Measurements from ENCODE around the gene TTC14. TPM values are rescaled to one million over a fixed set of nuclear protein-coding genes. Genes with fewer than 3 reads are reported as not detected.

The TTC14 gene
- total and polyA plus RNA-seq, 9 of the 15 experiments (the other 6 are each of a cell fraction or from before 2014, with no cell fraction given): 10.0 to 61.9 (median 27.0) TPM

DNA sequence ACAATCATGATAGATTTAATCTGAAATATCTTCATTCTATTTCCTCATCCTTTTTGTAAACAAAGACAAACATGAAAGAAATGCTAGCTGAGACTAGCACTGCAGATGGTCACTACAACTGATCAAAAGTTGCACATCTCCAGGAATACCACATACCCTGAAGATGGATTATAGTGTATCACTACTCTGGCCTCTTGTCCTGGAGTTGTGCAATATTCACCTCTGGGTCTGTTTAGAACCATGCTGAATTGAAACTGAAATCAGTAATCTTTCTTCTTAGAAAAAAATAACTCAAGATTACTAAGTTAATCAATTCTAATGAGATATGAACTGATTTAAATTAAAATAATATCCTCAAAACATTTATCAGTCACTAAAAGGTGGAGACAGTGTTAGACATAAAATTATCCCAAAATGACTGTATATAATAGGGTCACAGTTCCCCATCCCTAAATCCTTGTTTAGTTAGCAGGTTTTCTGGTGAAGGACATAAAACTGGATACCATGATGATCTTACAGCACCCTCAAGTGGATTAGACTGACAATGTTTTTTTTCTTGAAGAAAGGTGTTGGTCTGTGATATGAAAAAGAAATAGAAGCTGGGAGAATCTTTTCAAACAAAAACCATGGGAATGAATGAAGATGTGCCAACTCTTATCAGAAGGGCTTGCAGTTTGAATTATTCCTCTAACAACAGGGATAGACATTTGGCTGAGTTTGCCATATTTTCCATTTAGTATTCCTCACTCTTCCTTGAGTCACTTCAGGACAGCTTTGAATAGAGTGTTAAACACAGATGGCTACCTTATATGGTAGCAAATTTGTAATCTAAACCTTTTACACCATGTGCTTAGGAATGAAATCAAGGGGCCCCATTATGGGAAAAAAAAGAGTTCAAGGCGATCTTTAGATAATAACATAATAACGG, 7.1 kb upstream of the TTC14 start:
- H3K9ac ChIP-seq (ENCODE audit: insufficient read depth in 1 of 2, low read depth in 2 of 2, low read length in 2 of 2): no peak overlapping the region
- no peak for FAIRE-seq
- H3K9me3 ChIP-seq (replicated peaks; ENCODE audit: control insufficient read depth, insufficient read depth, low read depth, low read length): no peaks in the 10 kb centered on the region
- no peak overlapping the region for H2AFZ ChIP-seq (ENCODE audit: low read depth, low read length)
- 0% methylated on average over 2 of the region's 2 CpGs for WGBS (ENCODE audit: insufficient coverage, low coverage, missing lambda C conversion rate)
- intact Hi-C loops (cut with micrococcal nuclease): loop anchor here (1.0 to 5.0 kb wide), 2 partner anchors 666 to 828 kb away; no protein-coding TSS in a partner anchor
- no peaks in the 10 kb centered on the region for H3K79me2 ChIP-seq (ENCODE audit: control insufficient read depth, insufficient read depth, low read length)
- DNase-seq (ENCODE audit: extremely low read depth in 1 of 4, low spot score in 3 of 4): peak in 1 of 4 experiments; percentile 32
- no peaks in the 10 kb centered on the region for H3K4me1 ChIP-seq (replicated peaks in 1 of 2; ENCODE audit: control insufficient read depth in 2 of 2, insufficient read depth in 2 of 2, low read length in 2 of 2)
- CTCF ChIA-PET (ENCODE audit: low intra/inter-chr PET ratio): no interaction called here
- peak; percentile 54; the same call in 1 of the 3 replicates for ATAC-seq
- no TSS peak for BruUV-seq (replicated peaks)
- H3K27ac ChIP-seq (ENCODE audit: extremely low read depth, low read depth, low read length): no peak overlapping the region
- peaks cover 0 to 3% of the 10 kb centered on the region in 2 experiments; a peak in 1 of 5 replicates for H3K27me3 ChIP-seq (ENCODE audit: control insufficient read depth in 2 of 2, insufficient read depth in 2 of 2, low read length in 2 of 2)
- no peaks in the 10 kb centered on the region for H3K36me3 ChIP-seq (ENCODE audit: control insufficient read depth, insufficient read depth, low read length)
- POLR2A ChIA-PET: no interaction called here
- no peak overlapping the region for H3K4me3 ChIP-seq
- H3K9me1 ChIP-seq (ENCODE audit: control insufficient read depth, insufficient read depth, low read length): no peaks in the 10 kb centered on the region
- in situ Hi-C loops (cut with MboI): loop anchor here (5.0 kb wide), 1 partner anchor 668 kb away; no protein-coding TSS in a partner anchor
- no peaks in the 10 kb centered on the region for H4K20me1 ChIP-seq (replicated peaks; ENCODE audit: control insufficient read depth, insufficient read depth, low read length)
- no peak overlapping the region for H3K4me2 ChIP-seq (ENCODE audit: insufficient read depth, low read length)
- TF ChIP-seq, protein P1, sequence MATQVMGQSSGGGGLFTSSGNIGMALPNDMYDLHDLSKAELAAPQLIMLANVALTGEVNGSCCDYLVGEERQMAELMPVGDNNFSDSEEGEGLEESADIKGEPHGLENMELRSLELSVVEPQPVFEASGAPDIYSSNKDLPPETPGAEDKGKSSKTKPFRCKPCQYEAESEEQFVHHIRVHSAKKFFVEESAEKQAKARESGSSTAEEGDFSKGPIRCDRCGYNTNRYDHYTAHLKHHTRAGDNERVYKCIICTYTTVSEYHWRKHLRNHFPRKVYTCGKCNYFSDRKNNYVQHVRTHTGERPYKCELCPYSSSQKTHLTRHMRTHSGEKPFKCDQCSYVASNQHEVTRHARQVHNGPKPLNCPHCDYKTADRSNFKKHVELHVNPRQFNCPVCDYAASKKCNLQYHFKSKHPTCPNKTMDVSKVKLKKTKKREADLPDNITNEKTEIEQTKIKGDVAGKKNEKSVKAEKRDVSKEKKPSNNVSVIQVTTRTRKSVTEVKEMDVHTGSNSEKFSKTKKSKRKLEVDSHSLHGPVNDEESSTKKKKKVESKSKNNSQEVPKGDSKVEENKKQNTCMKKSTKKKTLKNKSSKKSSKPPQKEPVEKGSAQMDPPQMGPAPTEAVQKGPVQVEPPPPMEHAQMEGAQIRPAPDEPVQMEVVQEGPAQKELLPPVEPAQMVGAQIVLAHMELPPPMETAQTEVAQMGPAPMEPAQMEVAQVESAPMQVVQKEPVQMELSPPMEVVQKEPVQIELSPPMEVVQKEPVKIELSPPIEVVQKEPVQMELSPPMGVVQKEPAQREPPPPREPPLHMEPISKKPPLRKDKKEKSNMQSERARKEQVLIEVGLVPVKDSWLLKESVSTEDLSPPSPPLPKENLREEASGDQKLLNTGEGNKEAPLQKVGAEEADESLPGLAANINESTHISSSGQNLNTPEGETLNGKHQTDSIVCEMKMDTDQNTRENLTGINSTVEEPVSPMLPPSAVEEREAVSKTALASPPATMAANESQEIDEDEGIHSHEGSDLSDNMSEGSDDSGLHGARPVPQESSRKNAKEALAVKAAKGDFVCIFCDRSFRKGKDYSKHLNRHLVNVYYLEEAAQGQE (IDR thresholded peaks at IDR 0.05; ENCODE audit: borderline replicate concordance): 0 out of 2 replicates have a peak, but pooled peaks have one; percentile 17
- TF ChIP-seq, protein P1 (CRISPR knock-in tag; IDR thresholded peaks at IDR 0.05; ENCODE audit: low read depth): no peak
- no peak for TF ChIP-seq SRSF1 (IDR thresholded peaks at IDR 0.05; ENCODE audit: low read depth, low read length)
- no peak for TF ChIP-seq SPI1 (IDR thresholded peaks at IDR 0.05; ENCODE audit: borderline replicate concordance, low read depth, low read length)
- TF ChIP-seq, protein P2, sequence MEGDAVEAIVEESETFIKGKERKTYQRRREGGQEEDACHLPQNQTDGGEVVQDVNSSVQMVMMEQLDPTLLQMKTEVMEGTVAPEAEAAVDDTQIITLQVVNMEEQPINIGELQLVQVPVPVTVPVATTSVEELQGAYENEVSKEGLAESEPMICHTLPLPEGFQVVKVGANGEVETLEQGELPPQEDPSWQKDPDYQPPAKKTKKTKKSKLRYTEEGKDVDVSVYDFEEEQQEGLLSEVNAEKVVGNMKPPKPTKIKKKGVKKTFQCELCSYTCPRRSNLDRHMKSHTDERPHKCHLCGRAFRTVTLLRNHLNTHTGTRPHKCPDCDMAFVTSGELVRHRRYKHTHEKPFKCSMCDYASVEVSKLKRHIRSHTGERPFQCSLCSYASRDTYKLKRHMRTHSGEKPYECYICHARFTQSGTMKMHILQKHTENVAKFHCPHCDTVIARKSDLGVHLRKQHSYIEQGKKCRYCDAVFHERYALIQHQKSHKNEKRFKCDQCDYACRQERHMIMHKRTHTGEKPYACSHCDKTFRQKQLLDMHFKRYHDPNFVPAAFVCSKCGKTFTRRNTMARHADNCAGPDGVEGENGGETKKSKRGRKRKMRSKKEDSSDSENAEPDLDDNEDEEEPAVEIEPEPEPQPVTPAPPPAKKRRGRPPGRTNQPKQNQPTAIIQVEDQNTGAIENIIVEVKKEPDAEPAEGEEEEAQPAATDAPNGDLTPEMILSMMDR (IDR thresholded peaks at IDR 0.05 in 2 of 3, conservative IDR thresholded peaks at IDR 0.05 in 1 of 3; ENCODE audit: insufficient read depth in 2 of 3, low read depth in 1 of 3, low read length in 3 of 3): peak in 2 of 3 experiments; percentile 34 to 51; a peak in 2 of 6 replicates
- no peak for TF ChIP-seq CBX3 (IDR thresholded peaks at IDR 0.05; ENCODE audit: borderline replicate concordance in 1 of 2, low read length in 2 of 2)
- TF ChIP-seq, protein P3, sequence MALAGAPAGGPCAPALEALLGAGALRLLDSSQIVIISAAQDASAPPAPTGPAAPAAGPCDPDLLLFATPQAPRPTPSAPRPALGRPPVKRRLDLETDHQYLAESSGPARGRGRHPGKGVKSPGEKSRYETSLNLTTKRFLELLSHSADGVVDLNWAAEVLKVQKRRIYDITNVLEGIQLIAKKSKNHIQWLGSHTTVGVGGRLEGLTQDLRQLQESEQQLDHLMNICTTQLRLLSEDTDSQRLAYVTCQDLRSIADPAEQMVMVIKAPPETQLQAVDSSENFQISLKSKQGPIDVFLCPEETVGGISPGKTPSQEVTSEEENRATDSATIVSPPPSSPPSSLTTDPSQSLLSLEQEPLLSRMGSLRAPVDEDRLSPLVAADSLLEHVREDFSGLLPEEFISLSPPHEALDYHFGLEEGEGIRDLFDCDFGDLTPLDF (CRISPR knock-in tag; IDR thresholded peaks at IDR 0.05): no peak
- peak; percentile 53 to 57 for TF ChIP-seq RAD21 (CRISPR knock-in tag; conservative IDR thresholded peaks at IDR 0.05 in 1 of 2, IDR thresholded peaks at IDR 0.05 in 1 of 2)

Data from K562 (cell line).